ENCODE data around the gene RAD51B. TPM values are rescaled to one million over a fixed set of nuclear protein-coding genes. Genes with fewer than 3 reads are reported as not detected.

Gene RAD51B
- total and polyA plus RNA-seq, 2 of the 13 experiments (the other 11 are each of a cell fraction or from before 2014, with no cell fraction given): 7.0 to 9.5 TPM

DNA sequence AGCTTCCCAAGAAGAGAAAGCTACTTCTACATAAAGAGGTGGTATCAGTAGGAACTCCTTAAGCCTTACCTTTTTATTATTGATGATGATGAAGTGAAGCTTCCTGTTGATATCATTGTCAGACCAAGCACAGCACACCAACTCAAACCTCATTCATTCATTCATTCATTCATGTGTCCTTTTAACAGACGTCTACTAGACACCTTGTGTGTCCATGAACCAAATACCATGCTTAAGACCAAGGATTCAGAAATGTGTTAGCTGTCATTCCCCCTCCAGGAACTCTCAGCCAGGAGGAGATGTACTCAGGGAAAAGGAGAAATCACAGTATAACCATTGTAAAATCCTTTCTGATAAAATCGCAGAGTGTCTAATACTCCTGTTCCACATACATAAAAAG is 778.5 kb downstream of the RAD51B start:
- no peak for FAIRE-seq
- no peaks in the 10 kb centered on the region for H3K9me3 ChIP-seq (ENCODE audit: low read length)
- H3K27ac ChIP-seq (ENCODE audit: extremely low read length, insufficient read depth, low read length): peak overlapping the region; percentile 79
- TF ChIP-seq ZNF317 (CRISPR knock-in tag; IDR thresholded peaks at IDR 0.05) (no peak), ZNF24 (IDR thresholded peaks at IDR 0.05) (peak; percentile 71; the same call in 1 of the 2 replicates)
- peak overlapping the region; percentile 60 for H3K9ac ChIP-seq (ENCODE audit: insufficient read depth, low read depth, low read length)
- BruUV-seq (replicated peaks): TSS peak; percentile 95
- CTCF ChIA-PET (ENCODE audit: low intra/inter-chr PET ratio, low total read pairs): no interaction called here
- WGBS (ENCODE audit: low lambda C conversion rate): 64% methylated on average over 2 of the region's 2 CpGs
- POLR2A ChIA-PET: interaction anchor here (1.4 to 3.1 kb wide), 9 partner anchors 9 to 198 kb away, joined by 5 to 42 read pairs (median 8); partner anchors contain the start of gene ZFP36L1
- H3K4me2 ChIP-seq (ENCODE audit: low read depth, low read length): peak overlapping the region; percentile 79
- H4K20me1 ChIP-seq (ENCODE audit: insufficient read depth, low read length): no peaks in the 10 kb centered on the region
- peaks cover 85% of the 10 kb centered on the region for H3K4me1 ChIP-seq (ENCODE audit: insufficient read depth, low read length)
- no peaks in the 10 kb centered on the region for H3K79me2 ChIP-seq (ENCODE audit: insufficient read depth, low read length)
- H3K4me3 ChIP-seq (replicated peaks in 1 of 3; ENCODE audit: insufficient read depth in 1 of 3, low read depth in 2 of 3, low read length in 3 of 3): no peak overlapping the region; a peak in 1 of 6 replicates
- no peak for DNase-seq (ENCODE audit: low spot score)
- no peaks in the 10 kb centered on the region for H3K36me3 ChIP-seq (replicated peaks in 1 of 2; ENCODE audit: control insufficient read depth in 1 of 2, insufficient read depth in 2 of 2, low read length in 2 of 2)
- no peaks in the 10 kb centered on the region for H3K27me3 ChIP-seq (ENCODE audit: control insufficient read depth in 1 of 2, insufficient read depth in 2 of 2, low read length in 2 of 2)
- intact Hi-C loops (cut with micrococcal nuclease; ENCODE audit: unreplicated experiment): loop anchor here (10.0 kb wide), 1 partner anchor 187 kb away; no protein-coding TSS in a partner anchor
- no peak for ATAC-seq
- H2AFZ ChIP-seq (ENCODE audit: low read length): no peak overlapping the region
- in situ Hi-C loops (cut with HindIII; ENCODE audit: extremely low pct_ligation_motif_present, low pct_unique_long_range_greater_than_20kb): no loop called here

DNA sequence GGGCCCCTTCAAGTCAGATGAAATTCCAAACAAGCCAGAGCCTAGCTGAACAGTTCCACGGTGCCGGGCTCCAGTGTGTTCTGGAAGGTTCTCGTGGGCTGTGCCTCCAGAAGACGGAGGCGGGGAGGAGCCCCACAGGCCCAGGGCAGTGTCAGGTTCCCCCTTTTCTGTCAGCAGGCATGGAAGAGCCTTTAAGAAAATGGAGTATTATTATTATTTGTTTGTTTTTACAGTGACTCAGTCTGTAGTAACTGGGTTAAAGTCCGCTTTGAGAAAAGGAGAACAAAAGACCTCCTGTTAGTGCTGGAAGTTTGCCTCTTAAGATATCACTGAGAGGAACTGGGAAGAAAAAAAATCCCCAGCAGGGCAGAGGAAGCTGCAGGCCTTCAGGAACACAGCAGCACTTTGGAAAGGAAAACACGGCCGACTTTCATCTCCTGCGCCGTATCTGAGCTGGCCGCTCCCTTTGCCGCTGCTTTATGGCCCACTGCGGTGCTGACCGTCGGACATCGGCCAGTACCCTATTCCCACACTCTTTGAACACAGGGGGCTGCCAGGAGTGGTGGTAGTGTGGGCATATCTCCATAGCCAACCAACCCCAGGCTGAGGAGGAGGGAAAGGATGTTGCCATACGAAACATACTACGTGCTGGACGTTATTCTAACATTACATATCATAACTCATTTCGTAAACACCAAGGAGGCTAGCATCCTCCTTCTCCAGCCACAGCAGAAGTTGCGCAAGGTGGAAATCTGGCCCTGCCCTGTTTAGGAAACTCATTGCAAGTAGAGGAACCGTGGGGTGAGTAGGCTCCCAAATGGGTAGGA is 779.3 kb downstream of the RAD51B start:
- H3K36me3 ChIP-seq (replicated peaks in 1 of 2; ENCODE audit: control insufficient read depth in 1 of 2, insufficient read depth in 2 of 2, low read length in 2 of 2): no peaks in the 10 kb centered on the region
- TSS peak; percentile 94 for BruUV-seq (replicated peaks)
- H3K27ac ChIP-seq (ENCODE audit: extremely low read length, insufficient read depth, low read length): peak overlapping the region; percentile 79
- CTCF ChIA-PET (ENCODE audit: low intra/inter-chr PET ratio, low total read pairs): no interaction called here
- no peaks in the 10 kb centered on the region for H3K27me3 ChIP-seq (ENCODE audit: control insufficient read depth in 1 of 2, insufficient read depth in 2 of 2, low read length in 2 of 2)
- FAIRE-seq (peak; percentile 77), ATAC-seq (peak; percentile 89), DNase-seq (ENCODE audit: low spot score) (peak; percentile 94)
- peak overlapping the region in 1 of 3 experiments; percentile 55; a peak in 3 of 6 replicates for H3K4me3 ChIP-seq (replicated peaks in 1 of 3; ENCODE audit: insufficient read depth in 1 of 3, low read depth in 2 of 3, low read length in 3 of 3)
- peak overlapping the region; percentile 79 for H3K4me2 ChIP-seq (ENCODE audit: low read depth, low read length)
- 14% methylated on average over 21 of the region's 22 CpGs for WGBS (ENCODE audit: low lambda C conversion rate)
- intact Hi-C loops (cut with micrococcal nuclease; ENCODE audit: unreplicated experiment): loop anchor here (10.0 kb wide), 1 partner anchor 186 kb away; no protein-coding TSS in a partner anchor
- no peaks in the 10 kb centered on the region for H3K9me3 ChIP-seq (ENCODE audit: low read length)
- peaks cover 85% of the 10 kb centered on the region for H3K4me1 ChIP-seq (ENCODE audit: insufficient read depth, low read length)
- in situ Hi-C loops (cut with HindIII; ENCODE audit: extremely low pct_ligation_motif_present, low pct_unique_long_range_greater_than_20kb): no loop called here
- H3K9ac ChIP-seq (ENCODE audit: insufficient read depth, low read depth, low read length): peak overlapping the region; percentile 60
- POLR2A ChIA-PET: interaction anchor here (0.7 to 3.1 kb wide), 18 partner anchors 9 to 225 kb away, joined by 3 to 42 read pairs (median 5); partner anchors contain the start of gene ZFP36L1
- H2AFZ ChIP-seq (ENCODE audit: low read length): no peak overlapping the region
- H3K79me2 ChIP-seq (ENCODE audit: insufficient read depth, low read length): no peaks in the 10 kb centered on the region
- no peaks in the 10 kb centered on the region for H4K20me1 ChIP-seq (ENCODE audit: insufficient read depth, low read length)
- TF ChIP-seq NR2C2 (CRISPR knock-in tag; IDR thresholded peaks at IDR 0.05; ENCODE audit: borderline replicate concordance) (no peak), ZNF12 (CRISPR knock-in tag; IDR thresholded peaks at IDR 0.05) (peak; percentile 52; the same call in 1 of the 2 replicates), NR2F6 (IDR thresholded peaks at IDR 0.05) (no peak; the same call in 1 of the 2 replicates), NR2F6 (CRISPR knock-in tag; IDR thresholded peaks at IDR 0.05) (peak; percentile 11; the same call in 1 of the 2 replicates), RARA (CRISPR knock-in tag; IDR thresholded peaks at IDR 0.05) (peak; percentile 35; the same call in 1 of the 2 replicates), CAMTA2 (CRISPR knock-in tag; IDR thresholded peaks at IDR 0.05; ENCODE audit: borderline replicate concordance) (peak; percentile 30; the same call in 1 of the 2 replicates), SAP130 (CRISPR knock-in tag; IDR thresholded peaks at IDR 0.05; ENCODE audit: low read depth) (peak; percentile 48), CEBPG (CRISPR knock-in tag; IDR thresholded peaks at IDR 0.05) (peak; percentile 88), HNF4A (CRISPR knock-in tag; IDR thresholded peaks at IDR 0.05) (peak; percentile 53)
- TF ChIP-seq, protein P1, sequence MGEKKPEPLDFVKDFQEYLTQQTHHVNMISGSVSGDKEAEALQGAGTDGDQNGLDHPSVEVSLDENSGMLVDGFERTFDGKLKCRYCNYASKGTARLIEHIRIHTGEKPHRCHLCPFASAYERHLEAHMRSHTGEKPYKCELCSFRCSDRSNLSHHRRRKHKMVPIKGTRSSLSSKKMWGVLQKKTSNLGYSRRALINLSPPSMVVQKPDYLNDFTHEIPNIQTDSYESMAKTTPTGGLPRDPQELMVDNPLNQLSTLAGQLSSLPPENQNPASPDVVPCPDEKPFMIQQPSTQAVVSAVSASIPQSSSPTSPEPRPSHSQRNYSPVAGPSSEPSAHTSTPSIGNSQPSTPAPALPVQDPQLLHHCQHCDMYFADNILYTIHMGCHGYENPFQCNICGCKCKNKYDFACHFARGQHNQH (CRISPR knock-in tag; IDR thresholded peaks at IDR 0.05): peak; percentile 47; the same call in 1 of the 2 replicates
- TF ChIP-seq, protein P2, sequence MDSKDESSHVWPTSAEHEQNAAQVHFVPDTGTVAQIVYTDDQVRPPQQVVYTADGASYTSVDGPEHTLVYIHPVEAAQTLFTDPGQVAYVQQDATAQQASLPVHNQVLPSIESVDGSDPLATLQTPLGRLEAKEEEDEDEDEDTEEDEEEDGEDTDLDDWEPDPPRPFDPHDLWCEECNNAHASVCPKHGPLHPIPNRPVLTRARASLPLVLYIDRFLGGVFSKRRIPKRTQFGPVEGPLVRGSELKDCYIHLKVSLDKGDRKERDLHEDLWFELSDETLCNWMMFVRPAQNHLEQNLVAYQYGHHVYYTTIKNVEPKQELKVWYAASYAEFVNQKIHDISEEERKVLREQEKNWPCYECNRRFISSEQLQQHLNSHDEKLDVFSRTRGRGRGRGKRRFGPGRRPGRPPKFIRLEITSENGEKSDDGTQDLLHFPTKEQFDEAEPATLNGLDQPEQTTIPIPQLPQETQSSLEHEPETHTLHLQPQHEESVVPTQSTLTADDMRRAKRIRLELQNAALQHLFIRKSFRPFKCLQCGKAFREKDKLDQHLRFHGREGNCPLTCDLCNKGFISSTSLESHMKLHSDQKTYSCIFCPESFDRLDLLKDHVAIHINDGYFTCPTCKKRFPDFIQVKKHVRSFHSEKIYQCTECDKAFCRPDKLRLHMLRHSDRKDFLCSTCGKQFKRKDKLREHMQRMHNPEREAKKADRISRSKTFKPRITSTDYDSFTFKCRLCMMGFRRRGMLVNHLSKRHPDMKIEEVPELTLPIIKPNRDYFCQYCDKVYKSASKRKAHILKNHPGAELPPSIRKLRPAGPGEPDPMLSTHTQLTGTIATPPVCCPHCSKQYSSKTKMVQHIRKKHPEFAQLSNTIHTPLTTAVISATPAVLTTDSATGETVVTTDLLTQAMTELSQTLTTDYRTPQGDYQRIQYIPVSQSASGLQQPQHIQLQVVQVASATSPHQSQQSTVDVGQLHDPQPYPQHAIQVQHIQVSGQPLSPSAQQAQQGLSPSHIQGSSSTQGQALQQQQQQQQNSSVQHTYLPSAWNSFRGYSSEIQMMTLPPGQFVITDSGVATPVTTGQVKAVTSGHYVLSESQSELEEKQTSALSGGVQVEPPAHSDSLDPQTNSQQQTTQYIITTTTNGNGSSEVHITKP (CRISPR knock-in tag; IDR thresholded peaks at IDR 0.05; ENCODE audit: low read depth): peak; percentile 92

Data from HepG2 (cell line).